Measurements from ENCODE around the gene FAM120B.
"Not testable (repeated sequence)": the region's sequence is repeated elsewhere in the genome, so short reads cannot be mapped to it uniquely, and the experiment has no call there.

FAM120B gene

GRCh38 chr6:170346649-170347048 lies 40.1 kb downstream of the FAM120B start:
- H3K79me2 ChIP-seq (ENCODE audit: insufficient read depth, low read length), result no peaks in the 10 kb centered on the region

GRCh38 chr6:170347091-170347490 lies 40.5 kb downstream of the FAM120B start:
- Histone ChIP-seq H3K36me3 (ENCODE audit: insufficient read depth, low read length) (peaks cover 47% of the 10 kb centered on the region), H3K9ac (ENCODE audit: low read length) (no peak overlapping the region), H3K9me3 (ENCODE audit: low read length) (peaks cover 3% of the 10 kb centered on the region; the same call in 1 of the 2 replicates), H3K79me2 (ENCODE audit: insufficient read depth, low read length) (no peaks in the 10 kb centered on the region), H3K9me2 (ENCODE audit: low read depth, low read length) (no peaks in the 10 kb centered on the region), H3F3A (ENCODE audit: insufficient read depth, low read length) (no peaks in the 10 kb centered on the region), H3K4me3 (ENCODE audit: low read depth, low read length, poor library complexity, severe bottlenecking) (no peak overlapping the region), H2AFZ (ENCODE audit: low read length) (no peak overlapping the region), H3K27ac (ENCODE audit: low read depth, low read length, poor library complexity, severe bottlenecking) (no peak overlapping the region), H3K4me1 (ENCODE audit: insufficient read depth, low read length, severe bottlenecking) (no peaks in the 10 kb centered on the region), H3K4me2 (ENCODE audit: low read length) (no peak overlapping the region), H4K20me1 (ENCODE audit: insufficient read depth, low read length) (no peaks in the 10 kb centered on the region), H3K27me3 (ENCODE audit: insufficient read depth, low read length) (no peaks in the 10 kb centered on the region)
- TF ChIP-seq CTCF (IDR thresholded peaks at IDR 0.05; ENCODE audit: low read length) (no peak), EZH2 (IDR thresholded peaks at IDR 0.05; ENCODE audit: borderline replicate concordance, low read length) (no peak)

More at GRCh38 chr6:170346649-170347048, 40.1 kb downstream of the FAM120B start:
- Histone ChIP-seq H3K4me1 (ENCODE audit: insufficient read depth, low read length, severe bottlenecking) (no peaks in the 10 kb centered on the region), H3K9me2 (ENCODE audit: low read depth, low read length) (no peaks in the 10 kb centered on the region), H3K9ac (ENCODE audit: low read length) (no peak overlapping the region), H3K27ac (ENCODE audit: low read depth, low read length, poor library complexity, severe bottlenecking) (no peak overlapping the region), H3K9me3 (ENCODE audit: low read length) (peaks cover 3% of the 10 kb centered on the region; the same call in 1 of the 2 replicates), H4K20me1 (ENCODE audit: insufficient read depth, low read length) (no peaks in the 10 kb centered on the region), H3K4me3 (ENCODE audit: low read depth, low read length, poor library complexity, severe bottlenecking) (no peak overlapping the region), H3F3A (ENCODE audit: insufficient read depth, low read length) (no peaks in the 10 kb centered on the region), H3K36me3 (ENCODE audit: insufficient read depth, low read length) (peaks cover 47% of the 10 kb centered on the region), H3K4me2 (ENCODE audit: low read length) (no peak overlapping the region), H3K27me3 (ENCODE audit: insufficient read depth, low read length) (no peaks in the 10 kb centered on the region), H2AFZ (ENCODE audit: low read length) (no peak overlapping the region)
- TF ChIP-seq CTCF (IDR thresholded peaks at IDR 0.05; ENCODE audit: low read length) (no peak), EZH2 (IDR thresholded peaks at IDR 0.05; ENCODE audit: borderline replicate concordance, low read length) (no peak)

GRCh38 chr6:170347975-170348374 lies 41.4 kb downstream of the FAM120B start:
- no peak overlapping the region for H2AFZ ChIP-seq (ENCODE audit: low read length)
- H3K9ac ChIP-seq (ENCODE audit: low read length), result no peak overlapping the region
- no peak overlapping the region for H3K27ac ChIP-seq (ENCODE audit: low read depth, low read length, poor library complexity, severe bottlenecking)
- H3K4me3 ChIP-seq (ENCODE audit: low read depth, low read length, poor library complexity, severe bottlenecking), result no peak overlapping the region
- peaks cover 3% of the 10 kb centered on the region; the same call in 1 of the 2 replicates for H3K9me3 ChIP-seq (ENCODE audit: low read length)
- no peak overlapping the region for H3K4me2 ChIP-seq (ENCODE audit: low read length)
- no peaks in the 10 kb centered on the region for H3K27me3 ChIP-seq (ENCODE audit: insufficient read depth, low read length)
- no peaks in the 10 kb centered on the region for H3F3A ChIP-seq (ENCODE audit: insufficient read depth, low read length)
- H3K9me2 ChIP-seq (ENCODE audit: low read depth, low read length), result no peaks in the 10 kb centered on the region
- H3K4me1 ChIP-seq (ENCODE audit: insufficient read depth, low read length, severe bottlenecking), result no peaks in the 10 kb centered on the region
- no peaks in the 10 kb centered on the region for H4K20me1 ChIP-seq (ENCODE audit: insufficient read depth, low read length)
- TF ChIP-seq EZH2 (IDR thresholded peaks at IDR 0.05; ENCODE audit: borderline replicate concordance, low read length) (no peak), CTCF (IDR thresholded peaks at IDR 0.05; ENCODE audit: low read length) (no peak)
- no peaks in the 10 kb centered on the region for H3K79me2 ChIP-seq (ENCODE audit: insufficient read depth, low read length)
- peaks cover 47% of the 10 kb centered on the region for H3K36me3 ChIP-seq (ENCODE audit: insufficient read depth, low read length)

- not testable (repeated sequence) for H3K9ac ChIP-seq (ENCODE audit: low read length); H3K9me2 ChIP-seq (ENCODE audit: low read depth, low read length); H3K27ac ChIP-seq (ENCODE audit: low read depth, low read length, poor library complexity, severe bottlenecking); H3K27me3 ChIP-seq (ENCODE audit: insufficient read depth, low read length); H4K20me1 ChIP-seq (ENCODE audit: insufficient read depth, low read length); H3K4me3 ChIP-seq (ENCODE audit: low read depth, low read length, poor library complexity, severe bottlenecking); H3K79me2 ChIP-seq (ENCODE audit: insufficient read depth, low read length); H3F3A ChIP-seq (ENCODE audit: insufficient read depth, low read length); H3K9me3 ChIP-seq (ENCODE audit: low read length); H3K4me1 ChIP-seq (ENCODE audit: insufficient read depth, low read length, severe bottlenecking); H3K4me2 ChIP-seq (ENCODE audit: low read length); H2AFZ ChIP-seq (ENCODE audit: low read length)
- peaks cover 37% of the 10 kb centered on the region for H3K36me3 ChIP-seq (ENCODE audit: insufficient read depth, low read length)
Observed at GRCh38 chr6:170351456-170351855, 44.9 kb downstream of the FAM120B start.

- not testable (repeated sequence) for H2AFZ ChIP-seq (ENCODE audit: low read length); H3K4me3 ChIP-seq (ENCODE audit: low read depth, low read length, poor library complexity, severe bottlenecking); H3K27ac ChIP-seq (ENCODE audit: low read depth, low read length, poor library complexity, severe bottlenecking); H3F3A ChIP-seq (ENCODE audit: insufficient read depth, low read length); H3K27me3 ChIP-seq (ENCODE audit: insufficient read depth, low read length); H3K4me2 ChIP-seq (ENCODE audit: low read length); H4K20me1 ChIP-seq (ENCODE audit: insufficient read depth, low read length); H3K79me2 ChIP-seq (ENCODE audit: insufficient read depth, low read length); H3K9me2 ChIP-seq (ENCODE audit: low read depth, low read length); H3K4me1 ChIP-seq (ENCODE audit: insufficient read depth, low read length, severe bottlenecking); H3K9ac ChIP-seq (ENCODE audit: low read length); H3K9me3 ChIP-seq (ENCODE audit: low read length)
- H3K36me3 ChIP-seq (ENCODE audit: insufficient read depth, low read length), result peaks cover 25% of the 10 kb centered on the region
Observed at GRCh38 chr6:170355190-170355589, 48.6 kb downstream of the FAM120B start.
